OCI-LY7 (cell line): ENCODE data around the gene NEURL4. TPM values are rescaled to one million over a fixed set of nuclear protein-coding genes. Genes with fewer than 3 reads are reported as not detected.

Experiments used
- BruUV-seq: library from RNA; stranded (reverse); fragments of 400-500 nt; replicated peaks from 2 replicates; lab custom pipeline; 2021; lab: Mats Ljungman, UMichigan
- CTCF ChIA-PET: fragments of 300-600 bp; sonication (Branson Sonifier 250); formaldehyde crosslinking; loops from one replicate; lab custom pipeline; 2022; ENCODE audit warnings: antibody characterized with exemption; ENCODE audit not compliant: unreplicated experiment; lab: Charles Lee
- POLR2A ChIA-PET: fragments of 300-600 bp; sonication (Branson Sonifier 250); formaldehyde crosslinking; loops from one replicate; lab custom pipeline; 2022; ENCODE audit warnings: antibody characterized with exemption; lab: Charles Lee
- DNase-seq: peaks from one replicate; pipeline ENCODE4 v3.0.0-alpha.2; 2015; ENCODE audit warnings: low spot score
- H2AFZ ChIP-seq: fragments of 200-600 bp; sonication (generic), shearing (Covaris generic); 2 replicates; pipeline ENCODE4 v1.6.1; 2014; ENCODE audit warnings: mild to moderate bottlenecking, antibody characterized with exemption, low read length, moderate library complexity
- H3K27ac ChIP-seq: fragments of 200-600 bp; sonication (generic); 2 replicates; pipeline ENCODE4 v1.5.1; 2014; ENCODE audit warnings: mixed run types, low read depth, mild to moderate bottlenecking, moderate library complexity, low read length, inconsistent platforms; ENCODE audit not compliant: poor library complexity, severe bottlenecking
- H3K36me3 ChIP-seq: fragments of 200-600 bp; sonication (generic); 2 replicates; pipeline ENCODE4 v1.6.1; 2014; ENCODE audit warnings: mild to moderate bottlenecking, antibody characterized with exemption, low read length, moderate library complexity, mixed read lengths; ENCODE audit not compliant: insufficient read depth
- H3K4me1 ChIP-seq: fragments of 200-600 bp; sonication (generic); 2 replicates; pipeline ENCODE4 v1.5.1; 2014; ENCODE audit warnings: mild to moderate bottlenecking, low read length; ENCODE audit not compliant: insufficient read depth, poor library complexity, severe bottlenecking
- H3K4me2 ChIP-seq: fragments of 200-600 bp; sonication (generic); 2 replicates; pipeline ENCODE4 v1.6.1; 2014; ENCODE audit warnings: mild to moderate bottlenecking, low read length
- H3K4me3 ChIP-seq: fragments of 200-600 bp; sonication (generic); 2 replicates; pipeline ENCODE4 v1.5.1; 2014; ENCODE audit warnings: mild to moderate bottlenecking, low read depth, low read length; ENCODE audit not compliant: poor library complexity, severe bottlenecking
- H3K79me2 ChIP-seq: fragments of 200-600 bp; sonication (generic); 2 replicates; pipeline ENCODE4 v1.6.1; 2016; ENCODE audit warnings: low read depth, mild to moderate bottlenecking, low read length, moderate library complexity, mixed read lengths; ENCODE audit not compliant: insufficient read depth
- H3K9me2 ChIP-seq: fragments of 200-600 bp; sonication (generic); 2 replicates; pipeline ENCODE4 v1.6.1; 2016; ENCODE audit warnings: mild to moderate bottlenecking, low read length, mixed read lengths; ENCODE audit not compliant: insufficient read depth
- H3K9me3 ChIP-seq: fragments of 200-600 bp; sonication (generic); 2 replicates; pipeline ENCODE4 v1.6.1; 2014; ENCODE audit warnings: mild to moderate bottlenecking, mixed run types, low read length, mixed read lengths
- H4K20me1 ChIP-seq: fragments of 200-600 bp; sonication (generic); 2 replicates; pipeline ENCODE4 v1.6.1; 2014; ENCODE audit warnings: mild to moderate bottlenecking, antibody characterized with exemption, low read length, moderate library complexity, mixed read lengths; ENCODE audit not compliant: insufficient read depth
- CTCF ChIP-seq: fragments of 200-600 bp; sonication (generic); conservative IDR thresholded peaks from 2 replicates; pipeline ENCODE4 v1.5.1; 2014; ENCODE audit warnings: mild to moderate bottlenecking, antibody characterized with exemption, low read length, moderate library complexity, mixed read lengths
- EZH2phosphoT487 ChIP-seq: fragments of 200-600 bp; sonication (generic); IDR thresholded peaks from 2 replicates; pipeline ENCODE4 v1.6.1; 2018; ENCODE audit warnings: low read depth, borderline replicate concordance, mild to moderate bottlenecking, mixed run types, antibody characterized with exemption, low read length, moderate library complexity, mixed read lengths
- intact Hi-C: fragments of 100-400 bp; cut with micrococcal nuclease; formaldehyde crosslinking; loops from one replicate; pipeline ENCODE4 v1.10.0; 2022; ENCODE audit not compliant: unreplicated experiment
- total RNA-seq, 2 experiments: library from RNA; depleted of rRNA in 1 of 2; stranded (reverse); fragments of >200 nt in 1 of 2; shearing (Covaris generic) in 1 of 2; gene quantifications; 2 replicates each; pipeline ENCODE4 v1.2.3, GENCODE V29; 2014 to 2022

Gene NEURL4
- total RNA-seq, 2 experiments from 2014 or later, result 34.7 to 66.8 TPM

- BruUV-seq, result no TSS peak
Observed at GRCh38 chr17:7326186-7326585, 2.9 kb downstream of the NEURL4 start.

GRCh38 chr17:7325031-7325528 is 4.1 kb downstream of the NEURL4 start:
- peaks cover 14% of the 10 kb centered on the region for H3K4me1 ChIP-seq
- POLR2A ChIA-PET, result no interaction called here

More at GRCh38 chr17:7326186-7326585, 2.9 kb downstream of the NEURL4 start:
- Histone ChIP-seq H3K36me3 (peaks cover 57% of the 10 kb centered on the region), H3K9me3 (no peaks in the 10 kb centered on the region), H3K4me3 (no peak overlapping the region), H3K9me2 (no peaks in the 10 kb centered on the region), H4K20me1 (no peaks in the 10 kb centered on the region), H3K4me2 (no peak overlapping the region), H2AFZ (no peak overlapping the region), H3K4me1 (peaks cover 24% of the 10 kb centered on the region), H3K79me2 (peaks cover 19% of the 10 kb centered on the region; the same call in 1 of the 2 replicates), H3K27ac (no peak overlapping the region)
- no peak for DNase-seq
- CTCF ChIA-PET, result no interaction called here
- intact Hi-C loops, result no loop called here
- POLR2A ChIA-PET, result interaction anchor here (0.6 to 1.3 kb wide), 2 partner anchors 11 to 17 kb away, joined by 3 read pairs; no protein-coding TSS in a partner anchor
- no peak for TF ChIP-seq CTCF

More at GRCh38 chr17:7325031-7325528, 4.1 kb downstream of the NEURL4 start:
- no peak overlapping the region for H3K4me2 ChIP-seq
- peaks cover 68% of the 10 kb centered on the region for H3K36me3 ChIP-seq
- CTCF ChIA-PET, result interaction anchor here (0.6 to 1.3 kb wide), 2 partner anchors 10 to 12 kb away, joined by 3 to 4 read pairs; no protein-coding TSS in a partner anchor
- H3K9me3 ChIP-seq, result no peaks in the 10 kb centered on the region
- H4K20me1 ChIP-seq, result no peaks in the 10 kb centered on the region
- intact Hi-C loops, result no loop called here
- H3K79me2 ChIP-seq, result peaks cover 12% of the 10 kb centered on the region; the same call in 1 of the 2 replicates
- no peak for DNase-seq
- no peak for TF ChIP-seq CTCF
- TF ChIP-seq EZH2phosphoT487, result no peak
- H3K4me3 ChIP-seq, result no peak overlapping the region
- no peak overlapping the region for H2AFZ ChIP-seq
- H3K27ac ChIP-seq, result no peak overlapping the region
- BruUV-seq, result no TSS peak
- H3K9me2 ChIP-seq, result no peaks in the 10 kb centered on the region
